Measurements from ENCODE around the gene EVI5. TPM values are rescaled to one million over a fixed set of nuclear protein-coding genes. Genes with fewer than 3 reads are reported as not detected.
A peak's percentile ranks its signal among the peaks of the same experiment; 100 is the strongest.
"Not testable (repeated sequence)": the region's sequence is repeated elsewhere in the genome, so short reads cannot be mapped to it uniquely, and the experiment has no call there.

The EVI5 gene
- total RNA-seq, 2 experiments from 2014 or later, result 2.9 TPM

DNA sequence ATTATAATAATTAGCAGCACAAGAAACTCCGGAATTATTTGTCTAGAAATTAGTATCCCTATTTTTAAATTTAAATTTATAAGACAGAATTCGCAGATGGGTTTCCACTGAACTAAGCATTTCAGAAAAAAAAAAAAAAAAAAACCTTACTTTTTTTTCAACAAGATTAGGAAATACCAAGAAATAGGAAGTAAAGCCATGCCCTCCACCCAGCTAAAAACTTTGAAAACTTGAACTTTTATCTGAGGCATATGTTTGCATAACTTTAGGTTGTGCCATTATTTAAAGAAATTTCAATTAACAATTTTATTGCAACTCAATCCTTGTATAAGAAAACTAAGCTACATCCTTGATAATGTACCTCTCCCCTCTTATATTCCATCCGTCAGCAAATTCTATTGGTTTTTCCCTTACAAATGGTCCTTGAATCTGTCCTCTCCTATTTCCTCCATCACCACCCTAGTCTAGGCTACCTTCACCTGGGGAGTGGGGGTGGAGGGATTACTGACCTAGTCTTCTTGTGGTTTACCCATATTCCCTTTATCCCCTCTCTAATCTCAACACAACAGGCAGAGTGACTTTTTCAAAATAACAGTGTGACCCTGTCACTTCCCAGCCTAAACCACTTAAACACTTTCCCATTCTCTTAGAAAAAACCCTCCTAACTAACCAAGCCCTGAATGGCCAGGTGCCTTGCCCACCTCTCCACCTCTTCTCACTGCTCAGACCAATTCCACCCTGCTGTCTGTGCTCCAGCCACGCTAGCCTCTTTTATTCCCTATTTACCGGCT lies 1.4 kb upstream of the EVI5 start:
- Mint-ChIP-seq H3K36me3 (ENCODE audit: low read depth) (no peaks in the 10 kb centered on the region), H3K4me3 (no peak overlapping the region), H3K4me1 (peaks cover 18% of the 10 kb centered on the region), H3K27ac (no peak overlapping the region), H3K9me3 (no peaks in the 10 kb centered on the region), H3K27me3 (peaks cover 65% of the 10 kb centered on the region)
- no peak for DNase-seq
- ChIA-PET CTCF (no interaction called here), POLR2A (interaction anchor here (1.6 kb wide), 1 partner anchor 46 kb away, joined by 5 read pairs; the partner anchor contains the start of gene RPL5)

- no peaks in the 10 kb centered on the region for H3K9me3 Mint-ChIP-seq
- H3K27ac Mint-ChIP-seq, result no peak overlapping the region
- H3K4me1 Mint-ChIP-seq, result peaks cover 18% of the 10 kb centered on the region
- ChIA-PET CTCF (interaction anchor here (2.3 kb wide), 1 partner anchor 35 kb away, joined by 6 read pairs; no protein-coding TSS in a partner anchor), POLR2A (interaction anchor here (1.5 kb wide), 1 partner anchor 48 kb away, joined by 3 read pairs; the partner anchor contains the start of gene RPL5)
- peak overlapping the region; percentile 31 for H3K4me3 Mint-ChIP-seq
- peak; percentile 61 for DNase-seq
- peaks cover 62% of the 10 kb centered on the region for H3K27me3 Mint-ChIP-seq
- H3K36me3 Mint-ChIP-seq (ENCODE audit: low read depth), result no peaks in the 10 kb centered on the region
Observed at GRCh38 chr1:92784021-92784638, 778 bp downstream of the EVI5 start.

GRCh38 chr1:92783550-92783949 lies 1.4 kb downstream of the EVI5 start:
- Mint-ChIP-seq H3K27me3 (peaks cover 66% of the 10 kb centered on the region), H3K4me1 (peaks cover 18% of the 10 kb centered on the region)
- ChIA-PET CTCF (interaction anchor here (0.7 to 2.3 kb wide), 2 partner anchors 33 to 35 kb away, joined by 3 to 6 read pairs; no protein-coding TSS in a partner anchor), POLR2A (interaction anchor here (0.6 kb wide), 1 partner anchor 15 kb away, joined by 3 read pairs; no protein-coding TSS in a partner anchor)
- not testable (repeated sequence) for H3K27ac Mint-ChIP-seq; DNase-seq; H3K9me3 Mint-ChIP-seq; H3K4me3 Mint-ChIP-seq; H3K36me3 Mint-ChIP-seq (ENCODE audit: low read depth)

- ChIA-PET CTCF (no interaction called here), POLR2A (interaction anchor here (1.2 kb wide), 1 partner anchor 53 kb away, joined by 3 read pairs; the partner anchor contains the start of gene RPL5)
- Mint-ChIP-seq H3K36me3 (ENCODE audit: low read depth) (no peaks in the 10 kb centered on the region), H3K27ac (no peak overlapping the region), H3K4me3 (no peak overlapping the region), H3K4me1 (peaks cover 4% of the 10 kb centered on the region), H3K9me3 (no peaks in the 10 kb centered on the region), H3K27me3 (peaks cover 59% of the 10 kb centered on the region)
- no peak for DNase-seq
Observed at GRCh38 chr1:92778376-92778775, 6.5 kb downstream of the EVI5 start.

- Mint-ChIP-seq H3K27me3 (peaks cover 42% of the 10 kb centered on the region), H3K4me1 (no peaks in the 10 kb centered on the region)
- CTCF ChIA-PET, result interaction anchor here (1.0 kb wide), 1 partner anchor 25 kb away, joined by 4 read pairs; no protein-coding TSS in a partner anchor
Observed at GRCh38 chr1:92774407-92774806, 10.5 kb downstream of the EVI5 start.

DNA sequence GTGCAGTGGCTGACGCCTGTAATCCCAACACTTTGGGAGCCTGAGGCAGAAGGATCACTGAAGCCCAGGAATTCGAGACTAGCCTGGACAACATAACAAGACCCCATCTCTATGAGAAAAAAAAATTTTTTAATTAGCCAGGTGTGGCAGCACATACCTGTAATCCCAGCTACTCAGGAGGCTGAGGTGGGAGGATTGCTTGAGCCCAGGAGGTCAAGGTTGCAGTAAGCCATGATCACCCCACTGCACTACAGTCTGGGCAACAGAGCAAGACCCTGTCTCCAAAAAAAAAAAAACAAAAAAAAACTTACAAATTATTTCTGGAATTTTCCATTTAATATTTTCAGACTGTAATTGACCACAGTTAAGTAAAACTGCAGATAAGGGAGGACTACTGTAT lies 11.2 kb downstream of the EVI5 start:
- H3K4me3 Mint-ChIP-seq; DNase-seq; H3K9me3 Mint-ChIP-seq; H3K4me1 Mint-ChIP-seq; H3K36me3 Mint-ChIP-seq (ENCODE audit: low read depth); POLR2A ChIA-PET; H3K27ac Mint-ChIP-seq: not testable (repeated sequence)
- CTCF ChIA-PET, result interaction anchor here (1.3 kb wide), 1 partner anchor 25 kb away, joined by 5 read pairs; no protein-coding TSS in a partner anchor
- peaks cover 40% of the 10 kb centered on the region for H3K27me3 Mint-ChIP-seq

More at GRCh38 chr1:92774407-92774806, 10.5 kb downstream of the EVI5 start:
- POLR2A ChIA-PET, result no interaction called here
- Mint-ChIP-seq H3K4me3 (no peak overlapping the region), H3K9me3 (no peaks in the 10 kb centered on the region), H3K27ac (no peak overlapping the region), H3K36me3 (ENCODE audit: low read depth) (no peaks in the 10 kb centered on the region)
- DNase-seq, result no peak

GRCh38 chr1:92769856-92770255 lies 15.1 kb downstream of the EVI5 start:
- DNase-seq, result no peak
- ChIA-PET CTCF (interaction anchor here (2.5 kb wide), 1 partner anchor 21 kb away, joined by 7 read pairs; no protein-coding TSS in a partner anchor), POLR2A (no interaction called here)
- Mint-ChIP-seq H3K4me3 (no peak overlapping the region), H3K36me3 (ENCODE audit: low read depth) (peaks cover 2% of the 10 kb centered on the region), H3K27me3 (peaks cover 25% of the 10 kb centered on the region), H3K9me3 (peaks cover 4% of the 10 kb centered on the region), H3K27ac (no peak overlapping the region), H3K4me1 (no peaks in the 10 kb centered on the region)

DNA sequence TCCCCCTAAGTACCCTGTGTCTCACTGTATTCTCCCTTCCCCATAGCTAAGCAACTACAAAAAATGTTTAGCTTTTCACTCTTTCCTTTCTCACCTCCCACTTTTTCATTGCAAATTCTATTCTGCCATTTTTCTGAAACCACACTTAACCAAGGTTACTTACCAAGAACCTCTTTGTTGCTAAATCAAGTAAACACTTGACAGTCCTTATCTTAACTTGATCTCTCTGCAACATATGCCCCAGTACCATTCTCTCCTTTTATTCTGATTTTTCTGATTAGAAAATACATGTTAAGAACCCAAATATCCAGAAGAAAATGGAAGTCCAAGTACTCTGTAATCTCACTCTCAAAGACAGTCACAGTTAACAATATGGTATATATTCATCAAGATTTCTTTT lies 16.0 kb downstream of the EVI5 start:
- Mint-ChIP-seq H3K27ac (no peak overlapping the region), H3K4me1 (no peaks in the 10 kb centered on the region), H3K36me3 (ENCODE audit: low read depth) (peaks cover 2% of the 10 kb centered on the region), H3K27me3 (peaks cover 21% of the 10 kb centered on the region), H3K4me3 (no peak overlapping the region), H3K9me3 (peaks cover 4% of the 10 kb centered on the region)
- ChIA-PET POLR2A (no interaction called here), CTCF (interaction anchor here (2.5 kb wide), 1 partner anchor 20 kb away, joined by 7 read pairs; no protein-coding TSS in a partner anchor)
- no peak for DNase-seq

DNA sequence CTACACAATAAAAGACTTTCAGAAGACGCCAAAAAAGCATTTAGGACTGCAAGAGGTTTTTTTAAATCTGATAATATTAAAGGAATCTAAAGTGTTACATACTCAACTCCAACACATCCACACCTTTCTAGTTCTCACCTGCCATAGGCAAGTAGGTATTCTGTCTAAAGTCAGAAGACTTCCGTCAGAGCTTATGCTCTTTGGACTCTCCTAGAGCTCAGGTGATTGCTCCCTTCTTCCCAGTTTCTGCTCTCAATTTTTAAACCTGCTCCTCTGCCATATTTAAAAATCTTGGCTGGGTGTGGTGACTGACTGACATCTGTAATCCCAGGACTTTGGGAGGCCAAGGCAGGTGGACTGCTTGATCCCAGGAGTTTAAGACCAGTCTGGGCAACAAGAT lies 16.6 kb downstream of the EVI5 start:
- Mint-ChIP-seq H3K4me1 (no peaks in the 10 kb centered on the region), H3K27ac (no peak overlapping the region), H3K9me3 (peaks cover 4% of the 10 kb centered on the region), H3K36me3 (ENCODE audit: low read depth) (peaks cover 2% of the 10 kb centered on the region), H3K4me3 (no peak overlapping the region), H3K27me3 (peaks cover 18% of the 10 kb centered on the region)
- CTCF ChIA-PET, result interaction anchor here (1.5 to 2.5 kb wide), 2 partner anchors 19 to 51 kb away, joined by 7 to 8 read pairs; no protein-coding TSS in a partner anchor
- no peak for DNase-seq
- POLR2A ChIA-PET, result interaction anchor here (0.7 kb wide), 1 partner anchor 15 kb away, joined by 3 read pairs; no protein-coding TSS in a partner anchor

GRCh38 chr1:92764116-92764515 lies 20.8 kb downstream of the EVI5 start:
- Mint-ChIP-seq H3K4me3 (no peak overlapping the region), H3K4me1 (no peaks in the 10 kb centered on the region), H3K36me3 (ENCODE audit: low read depth) (peaks cover 2% of the 10 kb centered on the region), H3K27me3 (peaks cover 20% of the 10 kb centered on the region), H3K27ac (no peak overlapping the region), H3K9me3 (peaks cover 4% of the 10 kb centered on the region)
- CTCF ChIA-PET, result interaction anchor here (2.4 kb wide), 1 partner anchor 15 kb away, joined by 7 read pairs; no protein-coding TSS in a partner anchor
- DNase-seq, result no peak
- POLR2A ChIA-PET, result no interaction called here

DNA sequence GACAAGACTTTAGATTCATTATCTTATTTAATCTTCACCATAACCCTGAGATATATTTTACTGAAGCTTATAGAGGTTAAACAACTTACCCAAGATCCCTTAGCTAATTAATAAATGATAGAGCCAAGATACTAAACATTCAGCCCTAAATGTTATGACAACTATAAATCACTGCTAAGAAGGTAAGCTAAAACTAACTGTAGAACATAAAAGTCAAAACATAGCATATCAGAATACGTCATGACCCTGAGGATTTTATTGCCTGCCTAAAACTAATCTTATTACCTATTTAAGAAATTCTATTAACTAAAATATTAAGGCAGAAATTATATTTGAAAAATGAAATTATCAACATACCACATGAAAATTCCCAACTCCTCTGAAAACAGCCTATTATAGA lies 22.6 kb downstream of the EVI5 start:
- H3K27me3 Mint-ChIP-seq, result peaks cover 19% of the 10 kb centered on the region
- POLR2A ChIA-PET, result no interaction called here
- CTCF ChIA-PET, result interaction anchor here (0.7 to 1.4 kb wide), 2 partner anchors 14 to 56 kb away, joined by 3 to 6 read pairs; no protein-coding TSS in a partner anchor
- H3K36me3 Mint-ChIP-seq (ENCODE audit: low read depth), result no peaks in the 10 kb centered on the region
- no peaks in the 10 kb centered on the region for H3K9me3 Mint-ChIP-seq
- no peak overlapping the region for H3K27ac Mint-ChIP-seq
- no peak for DNase-seq
- no peak overlapping the region for H3K4me3 Mint-ChIP-seq
- no peaks in the 10 kb centered on the region for H3K4me1 Mint-ChIP-seq

DNA sequence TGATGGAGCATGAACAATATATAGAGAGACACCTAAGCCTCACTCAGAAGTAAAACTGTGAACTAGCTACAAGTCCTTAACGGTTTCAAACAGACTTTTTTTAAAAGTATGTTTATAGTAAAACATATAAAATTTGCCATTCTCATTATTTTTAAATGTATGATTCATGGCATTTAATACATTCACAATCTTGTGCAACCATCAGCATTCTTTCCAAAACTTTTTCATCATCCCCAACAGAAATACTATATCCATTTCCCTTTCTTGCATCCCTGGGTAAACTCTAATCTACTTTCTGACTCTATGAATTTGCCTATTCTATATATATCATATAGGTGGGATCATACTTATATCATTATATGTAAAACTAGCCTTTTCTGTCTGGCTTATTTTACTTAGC lies 25.5 kb downstream of the EVI5 start:
- H3K4me3 Mint-ChIP-seq, result no peak overlapping the region
- no peak for DNase-seq
- no peaks in the 10 kb centered on the region for H3K4me1 Mint-ChIP-seq
- CTCF ChIA-PET, result interaction anchor here (1.6 kb wide), 1 partner anchor 59 kb away, joined by 3 read pairs; no protein-coding TSS in a partner anchor
- POLR2A ChIA-PET, result no interaction called here
- no peaks in the 10 kb centered on the region for H3K9me3 Mint-ChIP-seq
- H3K27me3 Mint-ChIP-seq, result peaks cover 19% of the 10 kb centered on the region
- no peak overlapping the region for H3K27ac Mint-ChIP-seq
- H3K36me3 Mint-ChIP-seq (ENCODE audit: low read depth), result no peaks in the 10 kb centered on the region

GRCh38 chr1:92756537-92756936 lies 28.4 kb downstream of the EVI5 start:
- Mint-ChIP-seq H3K36me3 (ENCODE audit: low read depth) (no peaks in the 10 kb centered on the region), H3K4me3 (no peak overlapping the region), H3K27ac (no peak overlapping the region), H3K27me3 (peaks cover 14% of the 10 kb centered on the region), H3K4me1 (no peaks in the 10 kb centered on the region), H3K9me3 (no peaks in the 10 kb centered on the region)
- POLR2A ChIA-PET, result no interaction called here
- no peak for DNase-seq
- CTCF ChIA-PET, result interaction anchor here (1.0 kb wide), 1 partner anchor 62 kb away, joined by 3 read pairs; no protein-coding TSS in a partner anchor

Measured in activated CD4-positive, alpha-beta memory T cell treated with anti-CD3 and anti-CD28 coated beads, Interleukin-2, amount 10 ng/mL, durations not matched to agents 7 days and 5 days (primary cell).